ENCODE data around the gene WDR35. TPM values are rescaled to one million over a fixed set of nuclear protein-coding genes. Genes with fewer than 3 reads are reported as not detected.
"Not testable (repeated sequence)": the region's sequence is repeated elsewhere in the genome, so short reads cannot be mapped to it uniquely, and the experiment has no call there.

The WDR35 gene
- total RNA-seq, 1 donor, result 18.1 TPM

DNA sequence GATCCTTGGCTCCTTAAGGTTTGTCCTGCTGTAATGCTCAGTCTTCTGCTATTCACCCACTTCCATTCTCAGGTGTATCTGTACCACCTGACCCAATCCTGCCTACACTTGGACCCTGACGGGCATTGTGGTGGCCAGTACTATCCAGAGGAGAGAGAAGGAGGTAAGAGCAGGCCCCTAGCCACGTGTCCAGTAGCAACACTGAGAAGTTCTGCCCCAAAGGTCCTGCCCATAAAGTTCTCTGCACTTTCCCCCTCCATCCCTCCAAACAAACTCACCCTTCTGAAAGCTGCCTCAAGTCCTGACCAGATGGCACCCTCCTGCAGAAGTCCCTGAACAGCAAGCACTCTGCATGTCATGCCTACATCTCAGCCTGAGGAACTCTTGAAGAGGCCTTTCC, 106.4 kb downstream of the WDR35 start:
- Histone ChIP-seq H3K4me1 (ENCODE audit: insufficient read depth, low read length) (peaks cover 3% of the 10 kb centered on the region), H3K4me3 (ENCODE audit: insufficient read depth, low read length) (no peak overlapping the region), H3K27ac (ENCODE audit: low read depth, low read length) (no peak overlapping the region), H2AFZ (ENCODE audit: low read length) (no peak overlapping the region), H3K9me3 (ENCODE audit: low read depth, low read length) (no peaks in the 10 kb centered on the region), H3K36me3 (ENCODE audit: insufficient read depth, low read length) (no peaks in the 10 kb centered on the region), H4K20me1 (ENCODE audit: insufficient read depth, low read length) (no peaks in the 10 kb centered on the region), H3K27me3 (ENCODE audit: insufficient read depth, low read length) (no peaks in the 10 kb centered on the region), H3K79me2 (ENCODE audit: insufficient read depth, low read length) (no peaks in the 10 kb centered on the region), H3K4me2 (ENCODE audit: insufficient read depth, low read length) (no peak overlapping the region)
- no peak for DNase-seq (ENCODE audit: insufficient read length, low spot score, missing footprints)
- TF ChIP-seq, protein P1, sequence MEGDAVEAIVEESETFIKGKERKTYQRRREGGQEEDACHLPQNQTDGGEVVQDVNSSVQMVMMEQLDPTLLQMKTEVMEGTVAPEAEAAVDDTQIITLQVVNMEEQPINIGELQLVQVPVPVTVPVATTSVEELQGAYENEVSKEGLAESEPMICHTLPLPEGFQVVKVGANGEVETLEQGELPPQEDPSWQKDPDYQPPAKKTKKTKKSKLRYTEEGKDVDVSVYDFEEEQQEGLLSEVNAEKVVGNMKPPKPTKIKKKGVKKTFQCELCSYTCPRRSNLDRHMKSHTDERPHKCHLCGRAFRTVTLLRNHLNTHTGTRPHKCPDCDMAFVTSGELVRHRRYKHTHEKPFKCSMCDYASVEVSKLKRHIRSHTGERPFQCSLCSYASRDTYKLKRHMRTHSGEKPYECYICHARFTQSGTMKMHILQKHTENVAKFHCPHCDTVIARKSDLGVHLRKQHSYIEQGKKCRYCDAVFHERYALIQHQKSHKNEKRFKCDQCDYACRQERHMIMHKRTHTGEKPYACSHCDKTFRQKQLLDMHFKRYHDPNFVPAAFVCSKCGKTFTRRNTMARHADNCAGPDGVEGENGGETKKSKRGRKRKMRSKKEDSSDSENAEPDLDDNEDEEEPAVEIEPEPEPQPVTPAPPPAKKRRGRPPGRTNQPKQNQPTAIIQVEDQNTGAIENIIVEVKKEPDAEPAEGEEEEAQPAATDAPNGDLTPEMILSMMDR (IDR thresholded peaks at IDR 0.05; ENCODE audit: extremely low read depth, low read depth, low read length), result no peak

DNA sequence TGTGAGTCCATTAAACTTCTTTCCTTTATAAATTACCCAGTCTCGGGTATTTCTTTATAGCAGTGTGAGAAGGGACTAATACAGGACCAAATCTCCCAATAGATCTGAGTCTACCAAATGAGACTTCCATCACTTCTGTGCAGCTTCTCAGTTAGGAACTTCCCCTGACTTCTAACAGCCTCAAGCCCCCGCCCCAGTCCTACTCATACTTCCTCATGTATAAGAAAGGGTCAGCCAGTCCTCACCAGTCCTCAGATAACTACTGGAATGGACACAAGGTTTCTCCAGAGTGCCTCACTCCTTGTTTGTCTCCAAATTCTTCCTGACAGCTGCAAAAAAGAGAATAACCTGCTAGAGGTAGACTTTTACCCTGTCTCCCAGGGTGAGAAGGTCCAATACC, 107.6 kb downstream of the WDR35 start:
- Histone ChIP-seq H3K4me2 (ENCODE audit: insufficient read depth, low read length) (no peak overlapping the region), H3K9me3 (ENCODE audit: low read depth, low read length) (no peaks in the 10 kb centered on the region), H4K20me1 (ENCODE audit: insufficient read depth, low read length) (no peaks in the 10 kb centered on the region), H3K27ac (ENCODE audit: low read depth, low read length) (no peak overlapping the region), H2AFZ (ENCODE audit: low read length) (no peak overlapping the region), H3K4me3 (ENCODE audit: insufficient read depth, low read length) (no peak overlapping the region), H3K4me1 (ENCODE audit: insufficient read depth, low read length) (peaks cover 3% of the 10 kb centered on the region), H3K36me3 (ENCODE audit: insufficient read depth, low read length) (no peaks in the 10 kb centered on the region), H3K79me2 (ENCODE audit: insufficient read depth, low read length) (no peaks in the 10 kb centered on the region), H3K27me3 (ENCODE audit: insufficient read depth, low read length) (no peaks in the 10 kb centered on the region)
- TF ChIP-seq, protein P1 (IDR thresholded peaks at IDR 0.05; ENCODE audit: extremely low read depth, low read depth, low read length), result no peak
- DNase-seq (ENCODE audit: insufficient read length, low spot score, missing footprints), result no peak

DNA sequence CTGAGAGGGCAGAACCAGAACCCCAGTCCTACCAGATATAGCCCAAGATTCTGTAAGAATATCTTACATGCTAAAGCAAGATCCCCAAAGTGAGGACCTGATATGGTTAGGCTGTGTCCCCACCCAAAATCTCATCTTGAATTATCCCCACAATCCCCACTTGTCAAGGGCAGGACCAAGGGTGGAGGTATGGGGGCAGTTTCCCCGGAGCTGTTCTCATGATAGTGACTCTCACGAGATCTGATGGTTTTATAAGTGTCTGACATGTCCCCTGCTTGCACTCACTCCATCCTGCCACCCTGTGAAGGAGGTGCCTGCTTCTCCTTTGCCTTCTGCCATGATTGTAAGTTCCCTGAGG, 108.0 kb downstream of the WDR35 start:
- TF ChIP-seq, protein P1 (IDR thresholded peaks at IDR 0.05; ENCODE audit: extremely low read depth, low read depth, low read length), result no peak
- DNase-seq (ENCODE audit: insufficient read length, low spot score, missing footprints), result no peak
- Histone ChIP-seq H3K4me3 (ENCODE audit: insufficient read depth, low read length) (no peak overlapping the region), H3K9me3 (ENCODE audit: low read depth, low read length) (no peaks in the 10 kb centered on the region), H3K4me2 (ENCODE audit: insufficient read depth, low read length) (no peak overlapping the region), H3K27me3 (ENCODE audit: insufficient read depth, low read length) (no peaks in the 10 kb centered on the region), H4K20me1 (ENCODE audit: insufficient read depth, low read length) (no peaks in the 10 kb centered on the region), H3K36me3 (ENCODE audit: insufficient read depth, low read length) (no peaks in the 10 kb centered on the region), H2AFZ (ENCODE audit: low read length) (no peak overlapping the region), H3K4me1 (ENCODE audit: insufficient read depth, low read length) (peaks cover 3% of the 10 kb centered on the region), H3K79me2 (ENCODE audit: insufficient read depth, low read length) (no peaks in the 10 kb centered on the region), H3K27ac (ENCODE audit: low read depth, low read length) (no peak overlapping the region)

DNA sequence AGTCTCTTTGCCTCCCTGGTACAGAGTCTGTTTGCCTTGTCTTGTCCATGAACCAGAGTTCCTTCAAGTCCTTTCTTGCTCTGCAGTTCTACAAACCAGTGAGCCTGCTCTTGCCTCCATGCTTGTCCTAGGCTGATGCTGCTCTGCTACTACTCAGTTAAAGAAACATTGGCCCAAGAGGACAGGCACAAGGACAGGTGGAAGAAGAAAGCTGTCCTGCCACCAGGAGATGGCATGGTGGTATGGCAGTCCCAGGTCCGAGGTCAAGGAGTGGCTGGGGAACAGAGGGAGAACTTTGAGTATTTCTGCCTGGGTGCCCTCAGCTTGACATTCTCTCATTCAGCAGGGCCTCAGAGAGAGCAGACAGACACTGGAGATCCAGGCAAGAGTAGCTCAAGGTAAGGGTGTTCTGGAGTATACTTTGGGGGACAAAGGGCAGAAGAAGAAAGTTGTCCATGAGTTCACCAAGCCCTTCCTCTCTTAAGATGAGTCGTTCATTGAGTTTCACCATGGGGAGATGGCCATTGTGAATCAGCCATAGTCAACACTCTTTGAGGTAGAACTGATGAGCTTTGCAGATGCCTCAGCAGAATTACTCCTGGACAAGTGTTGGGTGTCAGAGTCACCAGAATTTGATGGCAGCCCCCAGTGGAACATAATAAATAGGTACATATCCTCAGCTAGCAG, 108.5 kb downstream of the WDR35 start:
- H3K4me2 ChIP-seq (ENCODE audit: insufficient read depth, low read length), result no peak overlapping the region
- H3K36me3 ChIP-seq (ENCODE audit: insufficient read depth, low read length), result no peaks in the 10 kb centered on the region
- H4K20me1 ChIP-seq (ENCODE audit: insufficient read depth, low read length), result no peaks in the 10 kb centered on the region
- TF ChIP-seq, protein P1 (IDR thresholded peaks at IDR 0.05; ENCODE audit: extremely low read depth, low read depth, low read length), result no peak
- peaks cover 3% of the 10 kb centered on the region for H3K4me1 ChIP-seq (ENCODE audit: insufficient read depth, low read length)
- no peak overlapping the region for H3K4me3 ChIP-seq (ENCODE audit: insufficient read depth, low read length)
- H3K27me3 ChIP-seq (ENCODE audit: insufficient read depth, low read length), result no peaks in the 10 kb centered on the region
- H3K79me2 ChIP-seq (ENCODE audit: insufficient read depth, low read length), result no peaks in the 10 kb centered on the region
- no peak overlapping the region for H2AFZ ChIP-seq (ENCODE audit: low read length)
- DNase-seq (ENCODE audit: insufficient read length, low spot score, missing footprints), result no peak
- H3K9me3 ChIP-seq (ENCODE audit: low read depth, low read length), result no peaks in the 10 kb centered on the region
- H3K27ac ChIP-seq (ENCODE audit: low read depth, low read length), result no peak overlapping the region

DNA sequence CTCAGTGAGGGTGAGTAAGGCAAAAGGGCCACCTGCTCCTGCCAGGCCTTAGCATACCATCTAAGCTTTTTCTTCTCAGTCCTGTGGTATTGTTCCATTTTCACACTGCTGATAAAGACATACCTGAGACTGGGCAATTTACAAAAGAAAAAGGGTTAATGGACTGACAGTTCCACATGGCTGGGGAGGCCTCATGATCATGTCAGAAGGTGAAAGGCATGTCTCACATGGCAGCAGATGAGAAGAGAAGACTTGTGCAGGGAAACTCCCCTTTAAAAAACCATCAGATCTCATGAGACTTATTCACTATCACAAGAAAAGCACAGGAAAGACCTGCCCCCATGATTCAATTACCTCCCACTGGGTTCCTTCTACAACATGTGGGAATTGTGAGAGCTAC, 109.7 kb downstream of the WDR35 start:
- not testable (repeated sequence) for H3K79me2 ChIP-seq (ENCODE audit: insufficient read depth, low read length); H3K36me3 ChIP-seq (ENCODE audit: insufficient read depth, low read length); H3K4me3 ChIP-seq (ENCODE audit: insufficient read depth, low read length); H3K27me3 ChIP-seq (ENCODE audit: insufficient read depth, low read length); H3K9me3 ChIP-seq (ENCODE audit: low read depth, low read length); H3K4me2 ChIP-seq (ENCODE audit: insufficient read depth, low read length); H2AFZ ChIP-seq (ENCODE audit: low read length); H3K27ac ChIP-seq (ENCODE audit: low read depth, low read length); H3K4me1 ChIP-seq (ENCODE audit: insufficient read depth, low read length); DNase-seq (ENCODE audit: insufficient read length, low spot score, missing footprints); H4K20me1 ChIP-seq (ENCODE audit: insufficient read depth, low read length)
